Erythroblast (primary cell): ENCODE data around the gene SHBG.

Source experiments
- GATA1 ChIP-seq: IDR thresholded peaks from 2 replicates; pipeline ENCODE4 v1.6.1; 2011; ENCODE audit warnings: low read depth, mild to moderate bottlenecking, control low read depth, low read length, moderate library complexity
- POLR2A ChIP-seq: IDR thresholded peaks from 2 replicates; pipeline ENCODE4 v1.6.1; 2011; ENCODE audit warnings: mild to moderate bottlenecking, low read length

DNA sequence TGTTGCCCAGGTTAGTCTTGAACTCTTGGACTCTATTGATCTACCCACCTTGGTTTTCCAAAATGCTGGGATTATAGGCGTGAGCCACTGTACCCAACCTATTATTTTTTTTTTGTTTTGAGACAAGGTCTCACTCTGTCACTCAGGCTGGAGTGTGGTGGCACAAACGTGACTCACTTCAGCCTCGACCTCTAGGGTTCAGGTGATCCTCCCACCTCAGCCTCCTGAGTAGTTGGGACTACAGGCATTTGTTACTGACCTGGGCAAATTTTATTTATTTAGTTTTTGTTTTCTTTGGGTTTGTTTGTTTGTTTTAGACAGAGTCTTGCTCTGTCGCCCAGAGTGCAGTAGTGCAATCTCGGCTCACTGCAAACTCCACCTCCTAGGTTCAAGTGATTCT is 6.3 kb upstream of the SHBG start:
- TF ChIP-seq POLR2A (no peak), GATA1 (no peak)
